ENCODE measurements around the gene GINS1. TPM values are rescaled to one million over a fixed set of nuclear protein-coding genes. Genes with fewer than 3 reads are reported as not detected.

Gene GINS1
- total RNA-seq, 4 donors from 2014 or later, result 0.31 to 1.2 (median 1.2) TPM; not detected in 1

DNA sequence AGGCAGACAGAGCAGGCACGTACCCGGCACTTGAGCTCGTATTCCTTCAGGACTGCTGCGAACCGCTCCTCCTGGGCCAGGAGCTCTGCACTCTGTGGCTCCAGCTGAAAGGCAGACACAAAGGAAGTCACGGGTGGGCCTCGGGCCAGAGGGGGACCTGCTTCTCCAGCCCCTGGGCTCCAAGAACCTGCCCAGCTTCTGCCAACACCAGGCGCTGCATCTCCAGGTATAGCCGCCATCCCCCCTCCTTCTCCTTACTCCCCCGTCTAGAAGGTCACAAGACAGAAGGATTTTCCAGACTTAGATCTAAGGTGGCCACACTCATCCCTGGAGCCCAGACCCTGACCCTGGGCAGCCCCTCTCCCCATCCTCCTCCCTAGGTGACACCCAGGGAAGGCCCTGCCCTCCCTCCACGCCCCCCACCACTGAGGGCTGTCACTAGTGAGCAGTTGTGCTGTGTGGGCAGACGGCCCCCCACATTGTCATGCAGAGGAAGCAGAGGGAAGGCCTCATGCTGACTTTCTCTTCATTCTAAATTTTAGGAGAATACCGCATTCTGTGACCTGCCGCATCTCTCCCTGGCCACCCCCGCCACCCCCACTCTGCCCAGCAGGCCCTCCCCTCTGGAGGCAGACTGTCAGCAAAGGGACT lies 81.9 kb downstream of the GINS1 start:
- TF ChIP-seq POLR2AphosphoS5 (IDR thresholded peaks at IDR 0.05) (no peak), POLR2A (IDR thresholded peaks at IDR 0.05) (no peak), EP300 (IDR thresholded peaks at IDR 0.05) (no peak)
- TF ChIP-seq, protein P1, sequence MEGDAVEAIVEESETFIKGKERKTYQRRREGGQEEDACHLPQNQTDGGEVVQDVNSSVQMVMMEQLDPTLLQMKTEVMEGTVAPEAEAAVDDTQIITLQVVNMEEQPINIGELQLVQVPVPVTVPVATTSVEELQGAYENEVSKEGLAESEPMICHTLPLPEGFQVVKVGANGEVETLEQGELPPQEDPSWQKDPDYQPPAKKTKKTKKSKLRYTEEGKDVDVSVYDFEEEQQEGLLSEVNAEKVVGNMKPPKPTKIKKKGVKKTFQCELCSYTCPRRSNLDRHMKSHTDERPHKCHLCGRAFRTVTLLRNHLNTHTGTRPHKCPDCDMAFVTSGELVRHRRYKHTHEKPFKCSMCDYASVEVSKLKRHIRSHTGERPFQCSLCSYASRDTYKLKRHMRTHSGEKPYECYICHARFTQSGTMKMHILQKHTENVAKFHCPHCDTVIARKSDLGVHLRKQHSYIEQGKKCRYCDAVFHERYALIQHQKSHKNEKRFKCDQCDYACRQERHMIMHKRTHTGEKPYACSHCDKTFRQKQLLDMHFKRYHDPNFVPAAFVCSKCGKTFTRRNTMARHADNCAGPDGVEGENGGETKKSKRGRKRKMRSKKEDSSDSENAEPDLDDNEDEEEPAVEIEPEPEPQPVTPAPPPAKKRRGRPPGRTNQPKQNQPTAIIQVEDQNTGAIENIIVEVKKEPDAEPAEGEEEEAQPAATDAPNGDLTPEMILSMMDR (IDR thresholded peaks at IDR 0.05), result no peak
- Histone ChIP-seq H3K4me1 (no peaks in the 10 kb centered on the region), H3K9me3 (no peaks in the 10 kb centered on the region), H3K4me3 (no peak overlapping the region), H3K36me3 (peaks cover 0 to 59% of the 10 kb centered on the region in 2 donors), H3K27me3 (no peaks in the 10 kb centered on the region), H3K27ac (no peak overlapping the region)
- no CpG with 5 or more reads among the region's 15 CpGs for WGBS, 2 donors (ENCODE audit: low coverage in 1 of 2)
- no peak for ATAC-seq

GRCh38 chr20:25490656-25491445 lies 83.4 kb downstream of the GINS1 start:
- Histone ChIP-seq H3K27ac (no peak overlapping the region), H3K27me3 (no peaks in the 10 kb centered on the region), H3K4me1 (no peaks in the 10 kb centered on the region), H3K36me3 (peaks cover 0 to 47% of the 10 kb centered on the region in 2 donors), H3K9me3 (no peaks in the 10 kb centered on the region), H3K4me3 (no peak overlapping the region)
- no peak for ATAC-seq
- TF ChIP-seq, protein P1 (IDR thresholded peaks at IDR 0.05), result no peak
- TF ChIP-seq POLR2AphosphoS5 (IDR thresholded peaks at IDR 0.05) (no peak), EP300 (IDR thresholded peaks at IDR 0.05) (no peak)
- 60 to 80% methylated on average over 1 of the region's 15 CpGs for WGBS, 2 donors (ENCODE audit: low coverage in 1 of 2)

DNA sequence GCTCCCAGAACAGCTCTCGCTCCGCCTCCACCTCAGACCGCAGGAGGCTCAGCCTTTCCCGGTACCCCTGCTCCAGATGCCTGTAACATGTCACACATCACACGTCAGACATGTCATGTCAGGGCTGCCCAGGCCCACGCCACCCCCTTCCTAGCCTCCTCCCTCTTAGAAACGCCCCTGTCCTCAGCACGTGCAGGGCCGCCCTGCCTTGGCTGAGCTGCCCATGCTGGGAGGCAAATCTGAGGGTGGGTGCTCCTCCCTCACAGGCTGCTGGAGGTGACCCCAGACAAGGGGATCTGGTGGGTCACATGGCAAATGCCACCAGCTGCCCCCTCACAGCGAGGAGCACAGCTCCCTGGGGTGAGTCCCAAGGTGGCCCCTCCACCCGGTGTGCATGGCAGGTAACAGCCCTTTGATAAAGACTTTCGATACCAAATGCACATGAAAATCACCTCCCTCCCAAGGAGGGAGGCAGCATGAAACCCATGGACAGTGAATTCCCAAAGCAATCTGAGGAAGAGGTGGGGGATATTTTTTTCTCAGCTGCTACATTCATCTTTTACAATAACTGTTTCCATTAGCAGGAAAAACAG lies 84.1 kb downstream of the GINS1 start:
- H3K27me3 ChIP-seq, result no peaks in the 10 kb centered on the region
- no peaks in the 10 kb centered on the region for H3K4me1 ChIP-seq
- H3K27ac ChIP-seq, result no peak overlapping the region
- no peak overlapping the region for H3K4me3 ChIP-seq
- no peak for ATAC-seq
- WGBS, 2 donors (ENCODE audit: low coverage in 1 of 2), result 78% methylated on average over 3 of the region's 12 CpGs; no CpG with 5 or more reads in 1 of the 2 donors
- peaks cover 0 to 51% of the 10 kb centered on the region in 2 donors for H3K36me3 ChIP-seq
- no peaks in the 10 kb centered on the region for H3K9me3 ChIP-seq
- TF ChIP-seq POLR2AphosphoS5 (IDR thresholded peaks at IDR 0.05) (no peak), POLR2A (IDR thresholded peaks at IDR 0.05) (no peak), EP300 (IDR thresholded peaks at IDR 0.05) (no peak)
- TF ChIP-seq, protein P1 (IDR thresholded peaks at IDR 0.05), result no peak

GRCh38 chr20:25493137-25493536 lies 85.7 kb downstream of the GINS1 start:
- ATAC-seq, result no peak
- Histone ChIP-seq H3K27ac (no peak overlapping the region), H3K36me3 (peaks cover 0 to 58% of the 10 kb centered on the region in 2 donors), H3K4me1 (no peaks in the 10 kb centered on the region), H3K27me3 (no peaks in the 10 kb centered on the region), H3K4me3 (no peak overlapping the region), H3K9me3 (no peaks in the 10 kb centered on the region)
- 60 to 91% methylated on average over 1 to 7 of the region's 10 CpGs for WGBS, 2 donors (ENCODE audit: low coverage in 1 of 2)
- TF ChIP-seq, protein P1 (IDR thresholded peaks at IDR 0.05), result no peak
- TF ChIP-seq POLR2AphosphoS5 (IDR thresholded peaks at IDR 0.05) (no peak), EP300 (IDR thresholded peaks at IDR 0.05) (no peak), POLR2A (IDR thresholded peaks at IDR 0.05) (no peak)
